Measurements from ENCODE around the gene EIF5AL1.
"Not testable (repeated sequence)": the region's sequence is repeated elsewhere in the genome, so short reads cannot be mapped to it uniquely, and the experiment has no call there.

Gene EIF5AL1

DNA sequence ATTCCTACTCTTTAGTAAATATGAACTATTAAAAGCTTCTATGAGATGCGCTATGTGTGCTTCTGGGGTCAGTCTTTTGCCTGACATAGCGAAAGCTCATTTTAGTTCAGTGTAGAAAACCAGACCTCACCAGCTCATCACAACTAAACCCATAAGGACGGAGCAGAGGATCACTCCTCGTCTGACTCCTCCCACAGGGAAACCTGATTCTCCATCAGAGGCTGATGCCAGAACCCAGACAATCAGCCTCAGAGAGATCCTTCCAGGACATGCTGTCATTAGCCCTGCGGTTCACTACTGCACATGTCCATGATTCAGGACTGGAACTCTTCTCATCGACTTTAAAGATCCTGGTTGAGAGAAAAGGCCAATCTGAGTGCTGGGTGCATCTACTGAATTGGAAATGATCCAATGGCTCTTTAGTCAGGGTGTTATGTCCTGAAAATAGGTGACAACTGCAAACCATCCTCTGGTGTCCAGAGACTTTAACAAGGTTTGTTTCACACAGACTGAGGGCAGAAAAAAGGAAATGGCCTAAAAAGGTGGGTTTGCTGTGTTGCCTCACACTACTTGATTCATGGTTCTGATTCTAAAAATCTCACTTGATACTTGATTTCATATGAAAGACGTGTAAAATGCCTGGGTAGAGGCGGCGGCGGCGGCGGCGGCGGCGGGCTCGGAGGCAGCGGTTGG lies at the start of gene EIF5AL1:
Gene EIF5AL1, plus strand, starts transcription at position 643 of the 693 bp plus-strand sequence. CDS start 117 bp downstream, outside the sequence.
- not testable (repeated sequence) for FAIRE-seq

DNA sequence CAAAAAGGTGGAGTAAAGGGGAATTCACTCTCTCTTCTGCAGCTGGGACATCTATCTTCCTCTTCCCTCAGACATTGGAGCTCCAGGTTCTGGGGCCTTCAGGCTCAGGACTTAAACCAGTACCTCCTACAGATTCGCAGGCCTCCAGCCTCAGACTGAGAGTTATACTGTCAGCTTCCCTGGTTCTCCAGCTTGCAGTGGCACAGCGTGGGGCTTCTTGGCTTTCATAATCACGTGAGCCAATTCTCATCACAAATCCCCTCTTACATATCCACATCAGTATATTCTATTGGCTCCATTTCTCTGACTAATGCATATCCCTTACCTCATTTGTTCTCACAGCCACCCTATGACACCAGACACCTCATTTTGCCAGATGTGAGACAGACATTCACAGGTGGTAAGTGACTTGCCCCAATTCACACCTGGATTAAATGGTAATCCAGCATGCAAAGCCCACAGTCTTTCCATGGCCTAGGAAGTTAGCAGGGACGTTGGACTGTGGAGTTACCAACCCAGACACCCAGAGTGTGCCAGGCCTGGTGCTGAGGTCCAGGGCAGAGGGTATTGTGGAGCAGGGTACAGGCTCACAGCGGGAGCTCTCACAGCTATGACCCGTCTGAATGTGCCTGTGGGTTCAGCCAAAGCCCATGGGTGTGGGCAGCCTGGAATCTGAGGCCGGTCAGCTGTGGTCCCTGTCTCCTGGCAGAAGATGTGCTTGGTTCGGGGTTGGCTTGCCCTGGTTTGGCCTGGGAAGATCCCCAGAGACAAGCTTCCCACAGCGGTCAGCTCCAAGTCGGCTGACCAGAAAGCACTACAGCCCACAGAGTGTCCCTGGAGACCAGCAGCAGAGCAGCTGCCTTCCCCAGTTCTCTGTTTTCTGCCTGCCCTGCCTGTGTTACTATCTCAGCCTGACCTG lies 48.5 kb upstream of the EIF5AL1 start:
- no peak for FAIRE-seq

DNA sequence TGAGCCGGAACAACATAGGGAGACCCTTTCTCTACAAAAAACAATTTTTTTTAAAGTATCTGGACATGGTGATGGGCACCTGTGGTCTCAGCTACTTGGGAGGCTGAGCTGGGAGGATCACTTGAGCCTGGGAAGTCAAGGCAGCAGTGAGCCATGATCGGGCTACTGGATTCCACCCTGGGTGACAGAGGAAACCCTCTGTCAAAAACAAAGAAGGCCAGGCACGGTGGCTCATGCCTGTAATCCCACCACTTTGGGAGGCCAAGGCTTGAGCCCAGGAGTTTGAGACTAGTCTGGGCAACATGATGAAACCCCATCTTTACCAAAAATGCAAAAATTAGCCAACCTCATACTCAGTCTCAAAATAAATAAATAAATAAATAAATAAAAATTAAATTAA lies 47.0 kb upstream of the EIF5AL1 start:
- FAIRE-seq = no peak

DNA sequence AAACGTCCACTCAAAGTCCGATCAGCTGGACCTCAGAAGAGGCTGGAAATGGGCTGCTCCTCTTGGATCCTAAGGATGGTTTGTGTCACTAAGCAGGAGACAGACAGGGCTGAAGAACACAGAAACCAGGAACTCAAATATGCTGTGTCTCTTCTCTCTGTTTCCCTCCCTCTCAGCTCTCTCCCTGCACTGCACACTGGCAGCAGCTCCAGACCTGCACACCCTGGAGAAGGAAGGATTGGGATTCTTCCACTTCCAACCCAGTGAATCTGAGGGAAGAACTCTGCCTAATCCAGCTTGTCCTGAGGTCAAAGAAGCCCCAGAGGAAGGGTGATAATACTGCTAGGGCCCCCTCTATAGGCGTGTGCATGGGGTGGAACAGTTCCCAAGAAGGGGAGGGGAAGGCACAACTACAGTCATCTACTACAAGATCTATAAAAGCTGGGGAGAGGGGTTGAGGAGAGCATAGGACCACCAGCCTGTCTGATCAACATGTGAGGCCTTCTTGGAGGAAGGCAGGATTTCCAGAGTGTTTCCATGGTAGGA lies 44.2 kb upstream of the EIF5AL1 start:
- no peak for FAIRE-seq

DNA sequence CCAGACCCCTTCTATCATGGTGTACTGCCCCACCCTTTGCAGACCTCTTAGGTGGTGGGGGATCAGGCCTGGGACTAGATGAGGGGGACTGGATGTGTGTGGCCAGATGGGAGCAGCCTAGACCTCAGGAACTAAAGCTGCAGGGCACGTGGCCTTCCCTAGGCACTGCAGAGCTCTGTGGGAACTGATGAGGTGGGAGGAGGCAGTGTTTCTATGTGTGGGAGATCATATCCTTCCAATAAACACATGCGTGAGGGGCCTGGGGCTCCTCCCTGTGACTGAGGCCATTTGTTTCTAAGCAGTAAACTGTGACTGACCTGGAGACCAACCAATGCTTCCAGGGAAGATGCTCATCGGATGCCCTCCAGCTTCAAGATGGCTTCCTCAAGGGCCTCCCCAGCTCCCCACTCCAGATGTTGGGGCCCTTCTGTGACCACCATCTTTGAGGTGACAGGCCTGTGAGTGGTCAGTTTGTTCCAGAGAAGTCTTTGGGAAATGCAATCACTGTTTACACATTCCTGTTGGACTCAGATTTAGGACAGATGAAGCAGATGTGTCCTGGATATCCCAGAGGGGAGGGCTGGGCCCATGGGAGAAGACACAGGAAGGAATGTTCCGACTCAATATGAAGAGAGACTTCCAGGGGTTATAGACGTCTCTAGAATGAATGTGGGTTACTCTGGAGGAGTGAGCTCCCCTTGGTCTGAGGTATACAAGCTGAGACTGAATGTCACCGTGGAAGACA lies 43.3 kb upstream of the EIF5AL1 start:
- FAIRE-seq = no peak

DNA sequence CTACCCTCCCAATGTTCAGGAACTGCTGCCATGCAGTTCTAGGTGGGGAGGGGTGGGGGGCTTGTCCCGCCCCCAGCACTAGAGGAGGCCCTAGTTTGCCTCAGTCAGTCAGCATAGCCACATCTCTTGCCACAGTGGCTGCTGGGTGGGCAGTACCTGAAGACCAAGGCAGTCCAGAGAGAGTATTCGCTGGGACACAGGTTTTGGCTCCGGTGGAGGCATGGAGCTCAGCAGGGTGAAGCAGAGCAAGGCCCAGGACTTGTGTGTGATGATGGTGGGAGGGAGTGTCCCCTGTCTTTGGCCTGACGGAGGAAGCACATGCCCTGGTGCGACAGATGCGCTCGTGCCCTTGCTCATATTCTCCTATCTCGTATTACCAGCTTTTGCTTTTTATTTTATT lies 42.2 kb upstream of the EIF5AL1 start:
- FAIRE-seq = no peak

DNA sequence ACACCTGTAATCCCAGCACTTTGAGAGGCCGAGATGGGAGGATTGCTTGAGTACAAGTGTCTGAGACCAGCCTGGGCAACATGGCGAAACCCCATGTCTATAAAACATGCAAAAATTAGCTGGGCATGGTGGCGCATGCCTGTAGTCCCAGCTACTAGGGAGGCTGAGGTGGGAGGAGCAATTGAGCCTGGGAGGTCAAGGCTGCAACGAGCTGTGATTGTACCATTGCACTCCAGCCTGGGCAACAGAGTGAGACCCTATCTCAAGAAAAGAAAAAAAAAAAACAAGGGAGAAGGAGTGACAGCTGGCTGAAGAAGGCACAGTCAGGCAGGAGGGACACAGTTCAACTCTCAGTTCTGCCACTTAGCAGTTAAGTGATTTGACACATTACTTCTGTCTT lies 40.6 kb upstream of the EIF5AL1 start:
- no peak for FAIRE-seq

DNA sequence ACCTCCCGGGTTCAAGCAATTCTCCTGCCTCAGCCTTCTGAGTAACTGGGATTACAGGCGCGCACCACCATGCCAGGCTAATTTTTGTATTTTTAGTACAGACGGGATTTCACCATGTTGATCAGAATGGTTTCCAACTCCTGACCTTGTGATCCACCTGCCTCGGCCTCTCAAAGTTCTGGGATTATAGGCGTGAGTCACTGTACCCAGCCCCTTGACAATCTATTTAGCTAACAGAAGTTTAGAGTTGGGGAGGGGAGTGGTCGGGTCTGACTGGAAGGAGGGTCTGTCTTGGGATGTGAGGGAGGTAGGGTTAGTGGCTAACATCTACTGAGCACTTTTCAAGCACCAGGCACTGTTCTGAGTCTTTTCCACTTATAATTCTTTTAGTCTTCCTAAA lies 39.9 kb upstream of the EIF5AL1 start:
- FAIRE-seq = no peak

DNA sequence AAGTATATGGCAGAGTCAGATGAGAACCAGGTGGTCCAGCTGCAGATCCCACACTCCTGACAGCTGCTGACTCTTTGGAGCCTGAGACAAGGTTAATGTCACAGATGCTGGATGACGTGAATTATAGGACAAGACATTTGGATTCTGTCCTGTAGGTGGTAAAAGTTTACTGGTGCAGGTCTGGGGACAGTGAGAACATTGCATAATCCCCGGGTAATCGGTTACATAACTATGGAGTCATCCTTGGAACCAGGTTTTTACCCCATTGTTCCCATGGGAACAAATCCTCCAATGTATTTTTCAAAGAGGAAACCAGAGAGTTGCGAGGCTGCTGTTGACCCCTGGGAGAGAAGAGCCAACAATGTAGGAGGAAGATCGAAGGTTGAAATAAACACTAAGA lies 39.4 kb upstream of the EIF5AL1 start:
- FAIRE-seq = no peak

DNA sequence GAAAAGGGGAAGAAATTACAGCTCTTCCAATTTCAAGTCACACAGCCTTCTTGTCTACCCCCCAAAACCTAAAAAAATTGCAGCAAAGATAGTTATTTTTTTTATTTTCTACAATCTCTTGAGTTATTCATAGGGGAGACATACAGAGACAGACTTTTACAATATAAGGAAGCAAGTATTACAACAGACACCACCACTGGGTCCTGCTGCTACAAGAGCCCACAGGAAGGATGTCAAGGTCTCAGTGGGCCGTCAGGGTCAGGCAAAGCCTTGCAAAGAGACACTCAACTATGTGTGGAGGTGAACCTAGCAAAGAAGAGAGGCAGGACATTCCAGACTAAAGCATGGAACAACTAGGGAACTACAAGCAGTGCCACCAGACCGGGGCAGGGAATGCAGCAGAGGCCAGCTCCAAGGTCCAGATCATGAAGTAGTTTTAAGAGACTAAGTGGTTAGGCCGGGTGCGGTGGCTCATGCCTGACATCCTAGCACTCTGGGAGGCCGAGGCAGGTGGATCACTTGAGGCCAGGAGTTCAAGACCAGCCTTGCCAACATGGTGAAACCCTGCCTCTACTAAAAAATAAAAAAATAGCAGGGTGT lies 38.7 kb upstream of the EIF5AL1 start:
- no peak for FAIRE-seq

DNA sequence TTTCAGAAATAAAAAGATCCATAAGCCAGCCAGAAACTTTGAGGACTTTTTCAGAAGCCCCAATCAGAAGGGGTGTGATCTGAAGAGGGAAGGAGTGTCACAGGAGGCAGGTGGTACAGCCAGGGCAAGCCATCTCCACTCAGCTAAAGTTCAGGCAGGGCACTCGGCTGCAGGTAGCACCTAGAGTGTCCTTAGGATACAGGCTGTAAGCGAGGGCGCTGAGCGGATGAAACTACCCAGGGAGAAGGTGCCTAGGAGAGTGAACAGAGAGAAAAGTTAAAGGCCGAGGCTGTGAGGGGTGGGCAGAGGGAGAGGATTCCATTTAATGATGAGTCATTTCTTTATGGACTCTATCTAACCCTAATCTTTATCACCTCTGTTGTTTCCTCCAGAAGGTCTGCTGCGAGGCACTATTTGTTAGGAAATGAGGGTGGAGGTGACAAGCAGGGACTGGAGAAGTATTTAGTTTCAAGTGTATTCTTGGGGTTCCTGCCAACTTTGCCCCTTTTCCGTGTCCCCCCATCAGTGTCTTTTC lies 37.1 kb upstream of the EIF5AL1 start:
- FAIRE-seq = no peak

DNA sequence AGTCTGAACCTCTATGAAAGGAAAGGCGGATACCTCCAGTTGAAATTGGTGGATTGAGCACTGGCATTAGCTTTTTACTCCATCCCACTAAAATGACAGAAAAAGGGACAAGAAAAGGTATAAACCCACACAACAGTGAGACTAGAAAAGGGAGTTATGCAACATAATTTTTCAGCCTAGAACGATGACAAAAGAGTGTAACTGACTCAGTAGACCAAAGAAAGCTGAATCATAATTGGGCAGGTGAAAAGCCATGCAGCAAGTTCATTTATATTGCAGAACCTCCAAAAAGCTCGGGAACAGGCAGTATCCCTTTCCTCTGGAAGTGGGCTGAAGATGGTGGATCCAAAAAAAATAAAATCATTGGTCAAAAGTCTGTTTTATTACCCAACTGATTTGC lies 36.5 kb upstream of the EIF5AL1 start:
- no peak for FAIRE-seq

DNA sequence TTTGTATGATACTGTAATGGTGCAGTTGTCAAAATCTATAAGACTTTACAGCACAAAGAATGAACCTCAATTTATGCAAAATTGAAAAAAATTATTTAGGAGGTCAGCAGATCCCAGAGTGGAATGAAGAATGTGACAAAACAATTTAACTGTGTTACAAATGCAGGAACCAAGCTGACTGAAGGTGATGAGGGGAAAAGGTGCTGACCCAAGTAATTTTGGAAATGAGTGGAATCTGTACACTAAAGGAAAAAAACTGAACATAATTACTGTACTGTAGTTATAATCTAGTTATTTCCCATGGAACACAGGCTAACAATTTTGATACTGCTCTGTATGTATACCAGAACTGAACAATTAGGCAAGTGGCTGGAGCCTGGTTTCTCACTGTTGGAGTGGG lies 35.7 kb upstream of the EIF5AL1 start:
- no peak for FAIRE-seq

DNA sequence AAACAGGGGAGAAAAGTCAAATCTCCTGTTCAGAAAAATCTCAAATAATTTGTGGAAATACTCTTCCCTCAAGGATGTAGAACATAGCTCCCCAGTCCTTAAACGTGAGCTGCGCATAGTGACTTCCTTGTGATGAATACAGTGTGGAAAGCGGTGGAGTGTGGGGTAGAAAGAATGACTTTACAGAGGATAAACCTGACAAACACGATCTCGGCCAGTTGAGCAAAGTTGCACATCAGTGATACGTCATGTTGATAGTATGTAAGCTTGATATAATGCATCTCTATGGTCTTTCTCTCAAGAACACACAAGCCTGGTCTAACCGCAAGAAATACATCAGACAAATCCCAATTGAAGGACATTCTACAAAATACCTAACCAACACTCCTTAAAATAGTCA lies 34.9 kb upstream of the EIF5AL1 start:
- no peak for FAIRE-seq

DNA sequence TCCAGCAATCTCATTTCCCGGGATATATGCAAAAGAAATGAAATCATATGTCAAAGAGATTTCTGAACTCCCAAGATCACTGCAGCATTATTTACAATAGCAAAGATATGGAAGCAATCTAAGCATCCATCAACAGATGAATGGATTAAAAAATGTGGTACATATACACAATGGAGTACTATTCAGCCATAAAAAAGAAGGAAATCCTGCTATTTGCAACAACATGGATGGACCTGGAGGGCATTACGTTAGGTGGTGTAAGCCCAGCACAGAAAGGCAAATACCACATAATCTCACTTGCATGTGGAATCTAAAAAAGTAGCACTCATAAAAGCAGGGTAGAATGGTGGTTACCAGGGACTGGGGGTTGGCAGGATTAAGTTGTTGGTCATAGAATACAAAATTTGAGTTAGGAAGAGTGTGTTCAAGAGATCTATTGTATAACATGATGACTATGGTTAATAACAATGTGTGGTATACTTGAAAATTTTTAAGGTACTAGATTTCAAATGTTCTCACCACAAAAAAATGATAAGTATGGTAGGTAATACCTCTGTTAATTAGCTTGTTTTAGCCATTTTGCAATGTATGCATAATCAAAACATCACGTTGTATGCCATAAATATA lies 32.9 kb upstream of the EIF5AL1 start:
- no peak for FAIRE-seq

DNA sequence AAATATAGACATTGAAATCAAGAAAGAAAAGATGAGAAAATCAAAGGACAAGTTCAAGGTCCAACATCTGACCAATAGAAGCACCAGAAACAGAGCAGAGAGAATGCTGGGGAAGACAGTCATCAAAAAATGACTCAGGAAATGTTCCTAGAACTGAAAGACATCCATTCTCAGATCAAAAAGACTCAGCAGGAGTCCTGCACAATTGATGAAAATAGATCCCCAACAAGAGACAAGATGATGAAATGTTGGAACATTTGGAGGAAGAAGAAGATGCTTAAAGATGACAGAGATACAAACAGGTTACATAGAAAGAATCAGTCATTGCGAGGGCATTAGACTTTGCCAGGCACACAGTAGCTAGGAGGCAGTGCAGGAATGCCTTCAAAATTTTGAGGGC lies 30.0 kb upstream of the EIF5AL1 start:
- no peak for FAIRE-seq

DNA sequence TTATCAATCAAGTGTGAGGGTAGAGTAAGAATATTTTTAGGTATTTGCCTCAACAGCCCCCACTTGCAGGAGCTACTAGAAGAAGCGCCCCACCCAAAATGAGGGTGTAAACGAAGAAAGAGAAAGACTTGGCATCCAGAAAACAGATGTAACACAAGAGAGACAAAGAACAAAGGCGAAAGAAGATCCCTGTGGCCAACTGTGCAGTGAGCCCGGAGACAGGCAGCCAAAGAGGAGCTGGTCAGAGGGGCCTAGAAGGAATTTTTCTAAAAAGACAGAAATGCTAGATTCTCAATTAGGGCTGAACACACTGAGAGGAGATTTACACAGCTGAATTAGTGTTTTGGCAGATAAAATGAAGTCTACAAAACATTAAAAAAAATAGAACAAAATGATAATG lies 29.6 kb upstream of the EIF5AL1 start:
- FAIRE-seq = no peak

DNA sequence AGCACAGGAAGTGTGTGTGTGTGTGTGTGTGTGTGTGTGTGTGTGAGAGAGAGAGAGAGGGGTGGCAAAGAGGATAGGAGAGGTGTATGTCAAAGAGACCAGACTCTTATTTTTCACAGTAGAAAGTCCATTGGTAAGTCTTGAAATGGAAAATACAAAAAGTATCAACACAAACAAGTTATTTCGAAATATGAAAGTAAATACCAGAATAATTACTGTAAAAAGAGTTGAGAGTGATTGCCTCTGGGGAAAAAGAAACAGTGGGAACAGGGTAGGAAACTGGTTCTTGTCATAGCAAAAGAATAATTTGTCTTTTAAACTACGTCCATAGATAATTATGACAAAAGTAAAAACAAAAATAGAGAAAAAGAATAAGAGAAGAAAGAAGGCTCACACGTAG lies 29.0 kb upstream of the EIF5AL1 start:
- no peak for FAIRE-seq

DNA sequence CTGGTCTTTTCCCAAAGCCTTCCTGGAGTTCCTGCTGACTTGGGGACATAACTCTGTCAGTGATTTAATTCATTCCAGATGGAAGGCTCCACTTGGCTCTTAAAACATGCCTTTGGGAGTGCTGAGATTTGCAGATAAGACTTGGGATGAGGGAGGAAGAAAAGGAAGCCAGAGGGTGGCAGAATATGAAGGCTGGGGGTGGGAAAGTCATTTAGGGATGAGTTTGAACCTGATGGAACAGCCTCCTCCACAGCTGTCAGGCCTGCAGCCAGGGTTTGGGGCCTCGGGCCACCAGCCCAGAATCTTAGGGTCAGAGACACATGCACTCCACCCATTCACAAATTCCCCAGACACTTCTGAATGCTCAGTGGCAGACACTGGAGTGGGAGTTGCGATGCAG lies 28.4 kb upstream of the EIF5AL1 start:
- no peak for FAIRE-seq

DNA sequence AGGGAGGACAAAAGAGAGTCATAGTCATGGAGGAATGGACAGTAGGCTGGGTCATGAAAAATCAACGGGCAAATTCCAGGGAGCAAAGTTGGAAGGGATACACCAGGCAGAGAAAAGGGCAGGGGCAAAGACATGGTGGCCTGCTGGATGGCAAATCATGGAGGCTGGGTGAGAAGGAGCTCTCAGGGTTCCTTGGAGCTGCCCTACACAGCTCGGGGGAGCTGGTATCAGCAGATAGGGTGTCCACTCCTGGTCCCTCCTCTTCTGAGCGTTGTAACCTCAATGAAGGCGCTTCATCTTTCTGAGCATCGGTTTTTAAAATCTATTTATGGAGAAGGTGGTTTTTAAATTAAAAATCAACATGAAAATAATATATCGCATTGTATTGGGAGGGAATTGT lies 27.9 kb upstream of the EIF5AL1 start:
- no peak for FAIRE-seq

DNA sequence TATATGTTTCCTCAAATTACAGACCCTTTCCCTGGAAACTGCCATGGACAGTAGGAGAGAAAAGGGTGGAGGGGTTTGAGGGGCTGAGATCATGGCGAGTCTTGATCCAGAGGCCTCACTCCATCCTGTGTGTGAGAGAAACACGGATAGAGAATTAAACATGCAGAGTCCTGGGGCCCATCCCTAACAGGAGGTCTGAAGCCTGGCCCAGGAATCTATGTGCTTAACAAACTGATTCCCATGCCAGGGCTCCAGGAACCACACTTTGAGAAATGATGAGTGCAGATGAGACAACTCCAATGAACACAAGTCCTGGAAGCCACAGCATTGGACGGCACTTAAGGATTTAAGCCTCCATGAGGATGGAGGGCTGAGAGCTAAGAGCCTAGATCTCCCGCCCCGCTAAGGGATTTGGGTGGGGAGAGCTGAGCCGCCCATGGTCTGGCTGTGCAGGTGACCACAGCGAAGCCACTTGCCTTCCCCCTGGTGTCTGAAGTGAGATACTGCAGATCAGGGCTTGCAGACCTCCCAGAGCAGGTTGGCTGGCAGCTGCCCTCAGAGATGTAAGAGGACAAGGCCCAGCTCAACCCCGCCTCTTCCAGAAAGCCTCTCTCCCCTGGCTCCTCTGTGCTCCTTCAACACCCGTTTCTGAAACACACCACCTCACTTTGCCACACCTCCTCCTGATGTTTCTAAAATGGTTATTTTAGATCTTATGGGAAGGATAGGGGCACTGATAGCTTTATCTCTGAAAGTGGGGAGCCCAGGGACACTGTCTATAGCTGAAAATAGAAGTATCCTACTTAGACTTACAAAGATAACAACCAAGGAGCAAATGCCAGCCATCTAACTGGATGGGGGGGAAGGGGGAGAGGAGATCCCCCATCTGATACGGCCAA lies 24.8 kb upstream of the EIF5AL1 start:
- FAIRE-seq = no peak

Measured in islet of Langerhans (tissue), 1 donor.